K562 (cell line): ENCODE results near the gene EEF1AKMT4. TPM values are rescaled to one million over a fixed set of nuclear protein-coding genes. Genes with fewer than 3 reads are reported as not detected.

ENCODE experiments used
- ATAC-seq: fragments of 200-7000 bp; cut with Tn5 transposase; 3 replicates; pipeline ENCODE4 v1.9.1; 2020; ENCODE audit warnings: moderate library complexity
- BruUV-seq: library from RNA; stranded (reverse); fragments of 400-500 nt; replicated peaks from 2 replicates; lab custom pipeline; 2021; lab: Mats Ljungman, UMichigan
- CTCF ChIA-PET: fragments of 300-600 bp; formaldehyde crosslinking; extraction: SDS; loops from one replicate; lab custom pipeline; 2021; ENCODE audit warnings: low intra/inter-chr PET ratio; lab: Yijun Ruan, JAX
- POLR2A ChIA-PET: fragments of 300-600, 350-650 bp; sonication (Branson Sonifier 250); formaldehyde crosslinking; extraction: SDS; loops from one replicate; lab custom pipeline; 2021; ENCODE audit warnings: antibody characterized with exemption, inconsistent platforms; lab: Yijun Ruan, JAX
- DNase-seq, 4 experiments: peaks; one replicate each; pipeline versions ENCODE4 v3.0.0 to v3.0.0-alpha.2; 2011 to 2018; ENCODE audit warnings: low spot score in 3 of 4, mixed read lengths in 3 of 4; ENCODE audit errors: extremely low read depth in 1 of 4
- FAIRE-seq: peaks from 2 replicates; lab custom pipeline; 2011; peaks lifted over from hg19 to GRCh38; lab: Jason Lieb, UNC
- H2AFZ ChIP-seq: 2 replicates; pipeline ENCODE4 v1.6.0; 2011; ENCODE audit warnings: low read depth, low read length, control low read depth, inconsistent platforms
- H3K27ac ChIP-seq: fragments of 200-600 bp; 3 replicates; pipeline ENCODE4 v1.8.0; 2011; ENCODE audit warnings: low read depth, mild to moderate bottlenecking, control low read depth, inconsistent platforms, low read length, moderate library complexity, mixed read lengths; ENCODE audit errors: extremely low read depth
- H3K27me3 ChIP-seq, 2 experiments: fragments of 300-600 bp in 1 of 2; 2 replicates in 1 of 2; 3 replicates in 1 of 2; pipeline versions ENCODE4 v1.6.0 to v1.8.0; 2011; ENCODE audit warnings: inconsistent platforms in 2 of 2, low read length in 2 of 2, mild to moderate bottlenecking in 1 of 2, mixed read lengths in 1 of 2, moderate library complexity in 1 of 2; ENCODE audit not compliant: control insufficient read depth in 2 of 2, insufficient read depth in 2 of 2
- H3K36me3 ChIP-seq: fragments of 300-600 bp; 3 replicates; pipeline ENCODE4 v1.8.0; 2011; ENCODE audit warnings: mild to moderate bottlenecking, low read length, inconsistent platforms; ENCODE audit not compliant: control insufficient read depth, insufficient read depth
- H3K4me1 ChIP-seq, 2 experiments: fragments of 200-600 bp in 1 of 2; replicated peaks in 1 of 2; 2 replicates in 1 of 2; 3 replicates in 1 of 2; pipeline versions ENCODE4 v1.5.1 to v1.8.0; 2011; ENCODE audit warnings: inconsistent platforms in 2 of 2, low read length in 2 of 2, mild to moderate bottlenecking in 1 of 2, mixed read lengths in 1 of 2, moderate library complexity in 1 of 2; ENCODE audit not compliant: control insufficient read depth in 2 of 2, insufficient read depth in 2 of 2
- H3K4me2 ChIP-seq: 2 replicates; pipeline ENCODE4 v1.6.1; 2011; ENCODE audit warnings: low read length, control low read depth, inconsistent platforms, mixed read lengths; ENCODE audit not compliant: insufficient read depth
- H3K4me3 ChIP-seq: fragments of 200-600 bp; sonication (generic), shearing (Covaris generic); 2 replicates; pipeline ENCODE4 v1.5.1; 2016; ENCODE audit warnings: control low read depth, inconsistent platforms
- H3K79me2 ChIP-seq: fragments of 200-600 bp; 3 replicates; pipeline ENCODE4 v1.8.0; 2011; ENCODE audit warnings: low read length, inconsistent platforms; ENCODE audit not compliant: control insufficient read depth, insufficient read depth
- H3K9ac ChIP-seq, 2 experiments: 2 replicates each; pipeline versions ENCODE4 v1.6.0 to v1.6.1; 2011; ENCODE audit warnings: low read depth in 2 of 2, low read length in 2 of 2, control low read depth in 1 of 2, inconsistent platforms in 1 of 2, mild to moderate bottlenecking in 1 of 2, mixed read lengths in 1 of 2; ENCODE audit not compliant: insufficient read depth in 1 of 2
- H3K9me1 ChIP-seq: one replicate; pipeline ENCODE4 v1.6.0; 2011; ENCODE audit warnings: inconsistent platforms, mild to moderate bottlenecking, low read length, moderate library complexity; ENCODE audit not compliant: control insufficient read depth, insufficient read depth
- H3K9me3 ChIP-seq: replicated peaks from 2 replicates; pipeline ENCODE4 v1.5.1; 2011; ENCODE audit warnings: low read depth, low read length, inconsistent platforms; ENCODE audit not compliant: control insufficient read depth, insufficient read depth
- H4K20me1 ChIP-seq: replicated peaks from 2 replicates; pipeline ENCODE4 v1.6.1; 2011; ENCODE audit warnings: low read length, inconsistent platforms, mixed read lengths; ENCODE audit not compliant: control insufficient read depth, insufficient read depth
- ATF6 ChIP-seq: sonication (generic); formaldehyde crosslinking; IDR thresholded peaks from 2 replicates; pipeline ENCODE4 v1.4.0; 2020; ENCODE audit warnings: mild to moderate bottlenecking, missing genetic modification reagents
- BDP1 ChIP-seq: IDR thresholded peaks from 3 replicates; pipeline ENCODE4 v1.6.1; 2011; ENCODE audit not compliant: insufficient read length, insufficient read depth
- ZNF224 ChIP-seq: sonication (generic); formaldehyde crosslinking; IDR thresholded peaks from 2 replicates; pipeline ENCODE4 v1.8.0; 2022; ENCODE audit warnings: mild to moderate bottlenecking, missing genetic modification reagents
- WGBS: fragments of 100-300 bp; shearing (Covaris generic); methylation state at CpG from one replicate; pipeline ENCODE4 v1.1.6; 2016; ENCODE audit warnings: low coverage, mixed read lengths; ENCODE audit not compliant: insufficient coverage; ENCODE audit errors: missing lambda C conversion rate; 5-methylcytosine and 5-hydroxymethylcytosine counted together
- in situ Hi-C: fragments of 300-500 bp; cut with MboI; formaldehyde crosslinking; loops from 4 replicates; pipeline ENCODE4 v1.15.0; 2018; ENCODE audit warnings: inconsistent platforms, mixed read lengths
- intact Hi-C: fragments of 100-400 bp; cut with micrococcal nuclease; formaldehyde crosslinking; loops from 2 replicates; pipeline ENCODE4 v1.14.2; 2022
- polyA plus RNA-seq, 8 experiments: library from polyadenylated mRNA; depleted of rRNA in 4 of 8; stranded (reverse) in 5 of 8; unstranded in 3 of 8; fragments of >200 nt; fragmentation: Nextera tagmentation in 2 of 8; fragmentation: Illumina TruSeq in 1 of 8; extraction: Ambion mirVana in 2 of 8; extraction: Trizol in 1 of 8; gene quantifications; 2 replicates each; pipeline versions ENCODE4 v1.2.1 to v1.2.3, GENCODE V29; 2011 to 2014; ENCODE audit warnings: inconsistent platforms in 1 of 8, missing spikeins in 1 of 8
- total RNA-seq, 7 experiments: library from RNA; depleted of rRNA in 6 of 7; stranded (reverse); fragments of >200 nt in 6 of 7; fragmentation: Illumina TruSeq in 2 of 7; extraction: Trizol in 2 of 7; gene quantifications; 2 replicates each; pipeline versions ENCODE4 v1.2.1 to v1.2.3, GENCODE V29; 2011 to 2021; ENCODE audit warnings: low replicate concordance in 1 of 7

EEF1AKMT4 gene
- total and polyA plus RNA-seq, 9 of the 15 experiments (the other 6 are each of a cell fraction or from before 2014, with no cell fraction given): 10.3 to 49.4 (median 18.9) TPM

DNA sequence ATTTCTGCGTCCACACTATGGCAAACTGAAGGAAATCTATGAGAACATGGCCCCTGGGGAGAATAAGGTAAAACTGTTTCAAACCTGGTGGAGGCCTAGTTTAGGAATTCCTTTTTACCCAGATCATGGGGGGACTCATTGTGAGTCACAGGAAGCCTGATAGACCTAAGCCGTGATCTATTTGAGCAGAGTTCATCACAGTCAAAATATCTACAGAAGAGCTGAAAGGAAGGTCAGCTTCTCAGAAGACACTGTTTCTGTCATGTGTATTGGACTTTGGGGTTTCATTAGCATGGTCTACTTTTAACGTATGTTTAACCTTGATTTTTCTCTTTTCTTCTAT lies 50.9 kb downstream of the EEF1AKMT4 start:
- peak overlapping the region; percentile 74; the same call in 2 of the 3 replicates for H3K27ac ChIP-seq
- no peak overlapping the region for H2AFZ ChIP-seq
- H3K4me3 ChIP-seq: peak overlapping the region; percentile 84
- intact Hi-C loops: no loop called here
- no peaks in the 10 kb centered on the region for H3K9me1 ChIP-seq
- H3K36me3 ChIP-seq: peaks cover 55% of the 10 kb centered on the region
- peaks cover 7 to 9% of the 10 kb centered on the region in 2 experiments; a peak in 4 of 5 replicates for H3K4me1 ChIP-seq
- no peak for TF ChIP-seq BDP1
- 0 out of 2 replicates have a peak, but pooled peaks have one; percentile 22 for TF ChIP-seq ZNF224 (CRISPR knock-in tag)
- TF ChIP-seq ATF6 (CRISPR knock-in tag): 0 out of 2 replicates have a peak, but pooled peaks have one; percentile 43
- CTCF ChIA-PET: no interaction called here
- peak overlapping the region; percentile 87 to 98; a peak in 3 of 4 replicates for H3K9ac ChIP-seq
- H3K27me3 ChIP-seq: no peaks in the 10 kb centered on the region
- 37% methylated on average over 3 of the region's 3 CpGs for whole genome bisulfite sequencing
- BruUV-seq: TSS peak; percentile 53
- ATAC-seq (no peak), DNase-seq (no peak), FAIRE-seq (peak; percentile 32)
- POLR2A ChIA-PET: interaction anchor here (1.0 to 1.3 kb wide), 2 partner anchors 11 to 45 kb away, joined by 3 to 5 read pairs; no protein-coding TSS in a partner anchor
- in situ Hi-C loops: no loop called here
- H4K20me1 ChIP-seq: no peaks in the 10 kb centered on the region; the same call in 1 of the 2 replicates
- H3K4me2 ChIP-seq: peak overlapping the region; percentile 94
- peaks cover 30% of the 10 kb centered on the region for H3K79me2 ChIP-seq
- no peaks in the 10 kb centered on the region for H3K9me3 ChIP-seq
